GM12872 (cell line): ENCODE results near the gene C1orf35.

ENCODE experiments used
- CTCF ChIP-seq: IDR thresholded peaks from 3 replicates; pipeline ENCODE4 v1.5.1; 2011; ENCODE audit warnings: low read depth, mild to moderate bottlenecking, low read length, moderate library complexity; ENCODE audit not compliant: insufficient read depth

Gene C1orf35

DNA sequence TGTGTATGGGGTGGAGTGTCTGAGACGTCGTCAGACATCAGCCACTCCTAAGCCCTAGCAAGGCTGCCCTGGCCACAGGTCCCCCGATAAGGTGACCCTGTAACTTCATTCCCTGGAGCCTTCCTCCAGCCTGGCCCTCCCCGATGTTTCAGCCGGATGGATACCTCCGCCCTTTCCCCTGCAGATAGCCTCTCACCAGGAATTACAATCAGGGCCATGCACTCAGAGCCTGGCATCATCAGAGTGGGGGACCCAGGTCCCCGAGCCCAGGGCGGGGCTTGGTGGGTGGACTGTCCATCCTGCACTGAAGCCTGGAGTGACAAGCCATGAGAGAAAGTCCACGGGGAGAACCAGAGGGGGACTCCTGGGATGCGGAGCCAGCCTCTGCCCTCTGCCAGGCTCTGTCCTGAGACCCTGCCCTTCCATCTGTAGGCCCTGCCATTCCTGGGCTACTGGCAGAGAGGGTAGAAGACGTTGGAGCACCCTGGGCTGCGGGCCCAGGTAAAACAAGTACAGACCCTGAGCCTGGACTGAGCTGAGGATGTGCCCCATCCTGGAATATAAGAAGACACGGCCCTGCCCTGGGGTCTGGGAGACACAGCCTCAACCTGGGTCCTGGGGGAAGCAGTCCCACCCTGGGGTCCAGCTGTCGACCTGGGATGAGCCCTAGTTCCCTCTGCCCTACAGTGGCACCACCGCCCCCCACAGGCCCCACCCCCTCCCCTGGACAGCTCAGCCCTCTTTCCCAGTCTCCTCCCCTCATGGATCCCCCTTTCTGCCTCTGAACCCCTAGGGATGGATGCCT, 37.4 kb downstream of the C1orf35 start:
- no peak for TF ChIP-seq CTCF

DNA sequence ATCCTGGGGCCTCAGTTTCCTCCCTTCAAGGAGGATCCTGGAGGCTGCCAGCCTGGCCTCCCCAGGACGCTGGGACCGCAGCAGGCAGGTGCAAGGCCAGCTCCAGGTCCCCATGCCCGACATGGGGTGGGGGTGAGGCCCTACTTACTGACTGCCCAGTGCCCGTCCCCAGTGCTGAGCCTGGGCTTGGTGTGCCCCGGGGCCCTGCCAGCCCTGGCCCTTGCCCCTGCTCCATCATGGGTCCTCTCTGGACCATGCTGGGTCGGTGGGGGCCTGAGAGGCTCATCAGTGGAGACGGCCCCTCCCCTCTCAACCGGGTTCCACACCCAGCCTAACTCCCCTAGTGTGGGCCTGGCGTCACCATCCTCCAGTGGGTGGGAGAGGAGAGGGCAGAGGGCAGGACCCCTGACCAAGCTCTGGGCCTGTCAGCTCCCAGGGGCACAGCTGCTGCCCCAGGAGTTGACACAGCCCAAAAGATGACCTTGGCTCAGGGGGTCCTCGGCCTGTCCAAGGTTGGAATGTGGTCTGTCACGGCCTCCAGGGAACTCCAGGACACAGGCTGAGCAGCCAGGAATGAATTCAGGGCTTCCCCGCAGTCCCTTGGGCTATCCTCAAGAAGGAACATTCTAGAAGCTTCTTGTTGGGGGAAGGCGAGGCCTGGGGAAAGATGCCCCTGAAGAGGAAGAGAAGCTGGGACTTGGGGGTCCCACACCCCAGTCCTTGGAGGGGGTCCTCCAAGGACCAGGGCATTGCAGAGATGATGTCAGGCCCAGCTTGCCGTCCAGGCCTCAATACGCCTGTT, 38.2 kb downstream of the C1orf35 start:
- TF ChIP-seq CTCF: no peak

DNA sequence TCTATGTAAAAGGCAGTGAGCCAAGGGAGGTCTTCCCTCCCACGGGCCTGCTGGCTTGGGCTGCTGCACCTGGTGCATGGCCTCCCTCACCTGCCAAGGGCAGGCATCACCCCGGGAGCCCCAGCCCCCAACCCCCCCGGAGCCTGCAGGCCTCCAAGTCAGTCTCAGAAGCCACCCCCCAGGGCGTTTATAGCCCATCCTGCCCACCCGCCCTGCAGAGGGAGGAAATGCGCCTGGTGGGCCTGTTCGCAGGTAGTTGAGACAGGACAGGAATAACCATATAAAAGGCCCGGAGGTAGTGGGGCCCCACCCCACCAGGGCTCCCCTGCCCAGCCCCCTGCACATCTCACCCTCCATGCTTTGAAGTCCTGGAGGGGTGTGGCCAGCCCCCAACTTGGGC, 38.8 kb downstream of the C1orf35 start:
- TF ChIP-seq CTCF: no peak

DNA sequence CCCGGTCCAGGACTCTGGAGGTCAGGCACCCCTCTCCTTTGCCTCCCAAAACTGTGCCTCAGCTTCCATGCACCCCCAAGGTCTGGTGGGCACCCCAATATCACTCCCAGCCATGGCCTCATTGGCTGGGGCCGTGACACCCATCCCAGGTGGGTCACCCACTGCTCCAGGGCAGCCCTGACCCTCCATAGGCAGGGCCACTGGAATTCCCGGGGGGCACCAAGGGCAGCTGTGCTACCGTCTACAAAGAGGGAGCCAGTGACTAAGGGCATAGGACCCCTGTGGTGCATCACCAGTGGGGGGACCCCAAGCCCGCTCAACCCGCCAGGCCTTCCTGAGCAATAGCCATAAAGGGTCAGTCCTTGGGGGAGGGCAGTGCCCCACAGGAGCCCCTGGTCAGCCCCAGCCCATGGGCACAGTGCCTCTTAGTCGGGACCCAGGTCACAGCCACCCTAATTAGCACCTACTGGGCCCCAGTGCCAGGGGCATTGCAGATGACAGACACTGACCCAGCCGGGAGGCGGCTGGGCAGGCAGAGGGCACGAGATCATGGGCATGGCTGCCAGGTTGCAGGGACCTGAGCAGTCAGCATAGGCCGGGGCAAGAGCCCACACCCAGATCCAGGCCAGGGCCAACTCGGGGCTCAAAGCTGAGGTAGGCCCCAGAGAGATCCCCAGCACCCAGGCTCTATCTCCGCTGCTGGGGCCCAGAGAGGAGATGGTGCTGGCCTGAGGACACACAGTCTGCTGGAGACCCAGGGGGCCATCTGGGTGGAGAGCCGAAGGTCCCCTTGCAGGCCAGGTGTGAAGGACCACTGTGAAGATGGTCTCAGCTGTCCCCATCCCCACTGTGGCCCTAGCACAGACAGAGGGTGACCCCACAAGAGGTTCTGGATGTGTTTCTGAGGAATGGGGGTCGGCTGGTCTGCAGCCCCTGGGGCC, 39.6 kb downstream of the C1orf35 start:
- TF ChIP-seq CTCF: no peak

DNA sequence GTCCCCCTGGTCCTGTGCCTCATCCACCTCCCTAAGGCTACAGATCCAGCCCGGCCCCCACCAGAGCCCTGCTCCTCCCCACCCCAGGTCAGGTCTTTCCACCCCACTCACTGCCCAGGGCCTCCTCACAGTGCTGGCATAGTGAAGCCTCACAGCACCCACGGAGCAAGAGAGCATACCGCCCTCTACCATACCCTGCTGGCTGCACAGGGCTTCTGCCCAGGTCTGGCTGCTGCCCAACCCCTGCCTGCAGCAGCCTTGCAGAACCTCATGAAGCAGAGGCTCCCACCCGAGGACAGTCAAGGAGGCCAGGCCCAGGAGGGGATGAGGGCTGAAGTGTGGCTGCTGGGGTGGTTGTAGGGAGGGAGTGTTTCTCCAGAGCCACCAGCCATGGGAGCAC, 40.3 kb downstream of the C1orf35 start:
- peak; percentile 10; the same call in 1 of the 3 replicates for TF ChIP-seq CTCF

DNA sequence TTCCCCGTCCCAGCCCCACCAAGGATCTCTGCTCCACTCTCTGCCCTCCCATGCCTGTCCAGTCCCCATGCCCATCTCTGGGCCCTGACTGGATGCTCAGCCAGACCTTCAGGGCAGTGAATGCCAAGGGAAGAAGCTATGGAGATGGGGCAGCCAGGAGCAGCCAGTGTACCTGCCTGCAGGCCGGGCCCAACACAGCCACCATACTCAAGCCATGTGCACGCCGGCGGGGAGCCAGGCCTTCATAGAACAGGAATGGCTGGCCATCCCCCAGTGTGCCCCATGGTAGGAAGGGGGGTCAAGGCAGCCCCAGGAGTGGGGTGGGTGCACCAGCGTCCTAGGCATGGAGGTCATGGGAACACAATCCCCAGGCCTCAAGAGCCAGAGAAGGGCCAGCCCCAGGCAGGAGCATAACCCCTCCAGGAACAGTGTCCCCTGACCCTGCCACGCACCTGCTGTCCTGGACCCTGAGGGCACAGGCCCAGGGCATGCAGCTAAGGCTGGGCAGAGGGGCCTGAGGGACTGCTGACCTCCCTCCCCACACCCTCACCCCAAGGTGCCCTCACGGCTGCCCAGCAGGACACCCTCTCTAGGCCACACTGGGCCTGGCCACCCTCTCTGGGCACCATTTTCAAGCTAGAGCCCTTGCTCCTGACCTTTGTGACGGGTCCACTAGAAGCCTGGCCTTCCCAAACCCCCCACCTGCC, 40.9 kb downstream of the C1orf35 start:
- no peak for TF ChIP-seq CTCF
